T1000 (cell line): ENCODE measurements around the gene GNB2.
"Not testable (repeated sequence)": the region's sequence is repeated elsewhere in the genome, so short reads cannot be mapped to it uniquely, and the experiment has no call there.

ENCODE experiments used
- DNase-seq: peaks from one replicate; lab custom pipeline; 2025; ENCODE audit warnings: mixed read lengths; lab: John Stamatoyannopoulos, UW

Gene GNB2

DNA sequence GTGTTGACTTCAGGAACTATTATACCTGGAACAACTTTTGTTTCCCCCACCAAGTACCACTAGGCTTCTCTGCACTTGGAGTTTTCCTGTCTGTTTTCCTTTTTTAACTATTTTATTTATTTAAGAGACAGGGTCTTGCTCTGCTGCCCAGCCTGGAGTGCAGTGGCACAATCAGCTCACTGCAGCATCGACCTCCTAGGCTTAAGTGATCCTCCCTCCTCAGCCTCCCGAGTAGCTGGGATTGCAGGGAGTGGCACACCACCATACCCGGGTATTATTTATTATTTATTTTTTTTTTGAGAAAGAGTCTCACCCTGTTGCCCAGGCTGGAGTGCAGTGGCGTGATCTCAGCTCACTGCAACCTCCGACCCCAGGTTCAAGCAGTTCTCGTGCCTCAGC, 22.6 kb downstream of the GNB2 start:
- DNase-seq, result no peak

DNA sequence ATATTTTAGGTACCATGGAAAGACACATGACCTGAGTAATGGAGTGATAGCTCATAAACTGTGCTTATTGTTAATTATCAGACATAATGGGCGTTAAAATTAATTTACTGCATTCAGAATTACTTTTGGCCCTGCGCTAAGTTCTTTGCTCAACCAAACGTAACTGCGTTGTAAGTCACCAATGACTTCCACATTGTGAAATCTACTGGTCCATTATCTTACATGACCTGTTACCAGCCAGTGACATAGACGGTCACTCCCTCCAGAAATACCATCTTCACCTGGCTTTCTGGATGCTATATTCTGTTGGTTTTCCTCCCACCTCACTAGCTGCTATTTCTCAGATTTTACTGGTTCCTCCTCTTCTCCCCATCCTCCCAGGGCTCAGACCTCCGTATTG, 25.5 kb downstream of the GNB2 start:
- DNase-seq, result no peak

DNA sequence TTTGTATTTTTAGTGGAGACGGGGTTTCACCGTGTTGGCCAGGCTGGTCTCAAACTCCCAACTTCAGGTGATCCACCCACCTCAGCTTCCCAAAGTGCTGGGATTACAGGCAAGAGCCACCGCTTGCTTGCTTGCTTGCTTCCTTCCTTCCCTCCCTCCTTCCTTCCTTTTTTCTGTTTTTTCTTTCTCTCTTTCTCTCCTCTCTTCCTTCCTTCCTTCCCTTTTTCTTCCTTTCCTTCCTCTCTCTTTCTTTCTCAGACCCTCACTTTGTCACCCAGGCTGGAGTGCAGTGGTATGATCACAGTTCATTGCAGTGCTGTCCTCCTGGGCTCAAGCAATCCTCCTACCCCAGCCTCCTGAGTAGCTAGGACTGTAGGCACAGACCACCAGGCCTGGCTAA, 27.5 kb downstream of the GNB2 start:
- not testable (repeated sequence) for DNase-seq

DNA sequence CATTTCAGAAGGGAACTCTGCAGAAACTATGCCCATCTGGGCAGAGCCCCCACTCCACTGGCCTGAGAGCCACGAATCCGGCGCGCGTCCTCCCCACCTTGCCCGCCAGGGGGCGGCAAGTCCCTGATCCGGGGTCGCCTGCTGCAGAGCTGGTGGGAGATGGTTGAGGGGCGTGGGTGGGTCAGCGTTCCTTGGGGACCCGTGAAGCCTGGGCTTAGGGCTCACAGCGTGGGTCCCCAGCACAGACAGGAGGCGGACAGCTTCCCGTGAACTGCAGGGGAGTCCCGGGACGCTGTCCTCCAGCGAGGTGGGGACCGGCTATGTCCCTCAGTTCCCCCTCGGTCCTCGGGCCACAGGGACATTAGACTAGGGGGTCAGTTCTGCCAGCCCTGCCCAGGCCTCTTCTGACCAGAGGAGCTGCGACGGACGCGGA, 31.8 kb downstream of the GNB2 start:
- DNase-seq, result peak; percentile 70

DNA sequence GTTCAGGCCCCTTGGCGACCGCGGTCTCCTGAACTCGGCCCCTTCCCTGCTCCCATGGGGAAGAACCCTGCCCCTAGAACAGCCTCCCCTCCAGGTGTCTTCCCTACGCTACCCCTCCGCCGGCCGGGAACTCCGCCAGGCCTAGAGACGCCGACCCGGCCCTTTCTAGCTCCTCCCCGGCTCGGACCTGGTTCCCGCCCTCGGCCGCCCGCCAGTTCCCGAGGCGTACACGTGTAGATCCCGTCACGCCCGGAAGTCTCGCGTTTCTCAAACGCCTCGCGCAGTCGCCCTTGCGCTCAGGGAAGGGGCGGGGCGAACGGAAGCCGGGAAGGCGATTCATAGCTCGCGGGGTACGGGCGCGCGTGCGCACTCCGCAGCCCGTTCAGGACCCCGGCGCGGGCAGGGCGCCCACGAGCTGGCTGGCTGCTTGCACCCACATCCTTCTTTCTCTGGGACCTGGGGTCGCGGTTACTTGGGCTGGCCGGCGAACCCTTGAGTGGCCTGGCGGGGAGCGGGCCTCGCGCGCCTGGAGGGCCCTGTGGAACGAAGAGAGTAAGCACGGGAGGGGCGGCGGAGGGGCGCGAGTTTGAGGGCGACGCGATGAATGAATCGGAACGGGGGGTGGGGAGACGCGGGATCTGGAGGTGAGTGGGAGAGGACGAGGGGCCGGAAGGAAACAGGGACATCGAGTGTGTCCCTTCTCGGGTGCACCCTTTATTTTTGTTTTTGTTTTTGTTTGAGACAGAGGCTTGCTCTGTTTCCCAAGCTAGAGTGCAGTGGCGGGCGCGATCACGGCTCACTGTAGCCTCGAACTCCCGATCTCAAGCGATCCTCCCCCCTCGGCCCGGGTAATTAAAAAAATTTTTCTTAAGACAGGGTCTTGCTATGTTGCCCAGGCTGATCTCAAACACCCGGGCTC, 32.5 kb downstream of the GNB2 start, which contains the start of gene POP7:
Gene POP7, plus strand, starts transcription at position 369 of the 919 bp plus-strand sequence. CDS start 710 bp downstream, outside the sequence.
- peak; percentile 90 for DNase-seq

DNA sequence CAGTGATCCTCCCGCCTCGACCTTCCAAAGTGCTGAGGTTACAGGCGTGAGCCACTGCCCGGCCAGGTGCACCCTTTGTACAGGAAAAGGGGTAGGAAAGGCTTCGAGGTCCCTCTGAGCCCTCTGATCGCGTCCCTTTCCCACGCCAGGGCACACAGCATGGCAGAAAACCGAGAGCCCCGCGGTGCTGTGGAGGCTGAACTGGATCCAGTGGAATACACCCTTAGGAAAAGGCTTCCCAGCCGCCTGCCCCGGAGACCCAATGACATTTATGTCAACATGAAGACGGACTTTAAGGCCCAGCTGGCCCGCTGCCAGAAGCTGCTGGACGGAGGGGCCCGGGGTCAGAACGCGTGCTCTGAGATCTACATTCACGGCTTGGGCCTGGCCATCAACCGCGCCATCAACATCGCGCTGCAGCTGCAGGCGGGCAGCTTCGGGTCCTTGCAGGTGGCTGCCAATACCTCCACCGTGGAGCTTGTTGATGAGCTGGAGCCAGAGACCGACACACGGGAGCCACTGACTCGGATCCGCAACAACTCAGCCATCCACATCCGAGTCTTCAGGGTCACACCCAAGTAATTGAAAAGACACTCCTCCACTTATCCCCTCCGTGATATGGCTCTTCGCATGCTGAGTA, 33.3 kb downstream of the GNB2 start:
- DNase-seq, result no peak

DNA sequence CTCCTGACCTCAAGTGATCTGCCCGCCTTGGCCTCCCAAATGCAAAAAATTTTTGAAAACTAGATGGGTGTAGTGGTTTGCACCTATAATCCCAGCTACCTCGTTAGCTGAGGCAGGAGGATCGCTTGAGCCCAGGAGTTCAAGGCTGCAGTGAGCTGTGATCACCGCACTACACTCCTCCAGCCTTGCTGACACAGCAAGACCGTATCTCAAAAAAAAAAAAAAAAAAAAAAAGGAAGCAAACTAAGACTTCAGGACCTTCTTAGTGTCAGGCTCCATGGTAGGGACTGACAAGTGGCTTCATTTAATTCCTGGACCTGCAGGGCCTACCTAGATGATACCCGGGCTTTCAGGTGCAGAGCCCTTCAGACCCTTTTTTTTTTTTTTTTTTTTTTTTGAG, 34.9 kb downstream of the GNB2 start:
- DNase-seq, result no peak

DNA sequence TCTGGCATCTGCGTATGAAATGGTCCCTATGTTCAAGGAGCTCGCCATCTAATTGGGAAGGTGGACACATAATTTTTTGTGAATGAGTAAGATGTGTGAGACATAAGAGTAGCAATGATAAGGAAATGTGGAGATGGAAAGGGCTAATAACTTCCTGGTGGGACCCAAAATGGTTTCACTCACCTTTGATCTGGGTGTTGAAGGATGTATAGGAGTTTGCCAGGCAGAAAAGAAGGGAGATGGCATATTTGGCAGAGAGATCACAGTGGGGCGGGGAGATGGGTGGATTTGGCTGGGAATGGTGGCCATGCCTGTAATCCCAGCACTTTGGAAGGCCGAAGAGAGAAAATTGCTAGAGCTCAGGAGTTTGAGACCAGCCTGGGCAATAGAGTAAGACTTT, 36.9 kb downstream of the GNB2 start:
- DNase-seq, result no peak

DNA sequence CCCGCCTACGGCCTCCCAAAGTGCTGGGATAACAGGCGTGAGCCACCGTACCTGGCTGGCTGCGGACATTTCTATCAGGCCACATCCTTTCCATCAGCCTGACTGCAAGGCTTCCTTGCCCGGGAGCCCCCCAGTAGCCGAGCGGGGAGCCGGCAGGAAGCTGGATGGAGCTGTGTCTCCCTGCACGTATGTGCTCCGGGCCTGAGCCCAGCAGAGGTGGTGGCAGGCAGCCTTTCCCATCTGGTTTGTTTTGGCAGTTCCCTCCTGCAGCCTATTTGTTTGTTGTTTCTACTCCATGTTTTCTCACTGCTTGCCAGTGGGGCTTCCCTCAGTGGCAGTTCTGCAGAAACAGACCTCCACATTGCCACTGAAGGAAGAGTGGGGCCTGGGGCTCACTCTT, 37.8 kb downstream of the GNB2 start:
- no peak for DNase-seq

DNA sequence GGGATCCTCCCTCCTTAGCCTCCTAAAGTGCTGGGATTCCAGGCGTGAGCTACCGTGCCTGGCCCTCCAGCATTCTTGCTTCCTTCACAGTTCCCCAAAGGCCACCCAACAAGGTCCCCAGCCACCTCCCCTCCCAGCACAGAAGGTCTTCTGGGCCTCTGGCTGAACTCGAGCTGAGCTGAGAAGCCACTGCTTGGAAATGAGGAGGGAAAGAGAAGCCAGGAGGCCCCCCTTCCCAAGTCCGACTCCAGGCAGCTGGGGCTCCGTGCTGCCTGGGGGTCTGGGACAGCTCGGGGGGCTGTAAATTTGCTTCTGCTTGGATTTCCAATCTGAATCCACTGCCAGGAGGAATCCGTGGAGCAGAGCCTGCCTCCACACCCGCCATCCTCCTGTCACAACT, 41.2 kb downstream of the GNB2 start:
- no peak for DNase-seq

DNA sequence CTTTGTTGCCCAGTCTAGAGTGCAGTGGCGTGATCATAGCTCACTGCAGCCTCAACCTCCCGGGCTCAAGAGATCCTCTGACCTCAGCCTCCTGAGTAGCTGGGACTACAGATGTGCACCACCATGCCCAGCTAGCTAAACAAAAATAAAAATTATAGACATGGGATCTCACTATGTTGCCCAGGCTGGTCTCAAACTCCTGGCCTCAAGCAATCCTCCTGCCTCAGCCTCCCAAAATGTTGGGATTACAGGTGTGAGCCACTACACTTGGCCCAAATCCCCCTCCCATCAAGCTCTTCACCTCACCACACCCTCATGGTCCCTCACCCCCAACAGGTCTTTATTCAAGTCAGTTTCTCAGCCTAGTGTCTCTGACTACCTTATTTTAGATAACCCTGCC, 43.5 kb downstream of the GNB2 start:
- DNase-seq, result not testable (repeated sequence)

DNA sequence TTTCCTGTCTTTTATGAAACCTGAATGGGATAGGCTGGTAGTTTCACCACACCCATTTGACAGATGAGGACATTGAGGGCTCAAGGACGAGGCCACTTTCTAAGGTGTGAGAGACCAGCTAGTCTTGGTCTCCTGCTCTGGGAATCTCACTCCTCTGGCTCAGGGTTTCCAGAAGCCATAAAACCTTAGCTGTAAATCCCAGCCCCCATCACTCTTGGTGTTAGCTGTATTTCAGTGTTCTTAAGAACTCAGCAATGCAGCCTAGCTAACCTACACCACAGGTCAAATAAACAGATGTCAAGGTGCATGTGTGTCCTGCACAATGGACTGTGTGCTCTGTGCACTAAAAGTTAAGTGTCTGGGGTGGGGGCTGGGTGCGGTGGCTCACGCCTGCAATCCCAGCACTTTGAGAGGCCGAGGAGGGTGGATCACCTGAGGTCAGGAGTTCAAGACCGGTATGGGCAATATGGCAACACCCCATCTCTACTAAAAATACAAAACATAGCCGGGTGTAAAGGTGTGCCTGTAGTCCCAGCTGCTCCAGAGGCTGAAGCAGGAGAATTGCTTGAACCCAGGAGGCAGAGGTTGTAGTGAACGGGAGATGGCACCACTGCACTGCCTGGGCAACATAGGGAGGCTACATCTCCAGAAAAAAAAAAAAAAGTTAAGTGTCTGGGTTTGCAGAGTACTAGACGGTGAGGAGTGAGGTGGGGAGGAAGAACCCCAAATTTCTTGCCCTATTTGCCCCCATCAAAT, 46.2 kb downstream of the GNB2 start:
- no peak for DNase-seq

DNA sequence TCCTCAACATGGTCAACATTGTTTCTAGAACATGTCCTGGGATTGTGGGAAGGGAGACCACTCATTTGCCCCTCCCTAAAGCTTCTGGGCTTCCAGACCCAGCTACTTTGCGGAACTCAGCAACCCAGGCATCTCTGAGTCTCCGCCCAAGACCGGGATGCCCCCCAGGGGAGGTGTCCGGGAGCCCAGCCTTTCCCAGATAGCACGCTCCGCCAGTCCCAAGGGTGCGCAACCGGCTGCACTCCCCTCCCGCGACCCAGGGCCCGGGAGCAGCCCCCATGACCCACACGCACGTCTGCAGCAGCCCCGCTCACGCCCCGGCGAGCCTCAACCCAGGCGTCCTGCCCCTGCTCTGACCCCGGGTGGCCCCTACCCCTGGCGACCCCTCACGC, 46.7 kb downstream of the GNB2 start, which contains the start of gene EPO:
Gene EPO, plus strand, starts transcription at position 190 of the 392 bp plus-strand sequence. CDS start 513 bp downstream, outside the sequence.
- DNase-seq, result no peak

DNA sequence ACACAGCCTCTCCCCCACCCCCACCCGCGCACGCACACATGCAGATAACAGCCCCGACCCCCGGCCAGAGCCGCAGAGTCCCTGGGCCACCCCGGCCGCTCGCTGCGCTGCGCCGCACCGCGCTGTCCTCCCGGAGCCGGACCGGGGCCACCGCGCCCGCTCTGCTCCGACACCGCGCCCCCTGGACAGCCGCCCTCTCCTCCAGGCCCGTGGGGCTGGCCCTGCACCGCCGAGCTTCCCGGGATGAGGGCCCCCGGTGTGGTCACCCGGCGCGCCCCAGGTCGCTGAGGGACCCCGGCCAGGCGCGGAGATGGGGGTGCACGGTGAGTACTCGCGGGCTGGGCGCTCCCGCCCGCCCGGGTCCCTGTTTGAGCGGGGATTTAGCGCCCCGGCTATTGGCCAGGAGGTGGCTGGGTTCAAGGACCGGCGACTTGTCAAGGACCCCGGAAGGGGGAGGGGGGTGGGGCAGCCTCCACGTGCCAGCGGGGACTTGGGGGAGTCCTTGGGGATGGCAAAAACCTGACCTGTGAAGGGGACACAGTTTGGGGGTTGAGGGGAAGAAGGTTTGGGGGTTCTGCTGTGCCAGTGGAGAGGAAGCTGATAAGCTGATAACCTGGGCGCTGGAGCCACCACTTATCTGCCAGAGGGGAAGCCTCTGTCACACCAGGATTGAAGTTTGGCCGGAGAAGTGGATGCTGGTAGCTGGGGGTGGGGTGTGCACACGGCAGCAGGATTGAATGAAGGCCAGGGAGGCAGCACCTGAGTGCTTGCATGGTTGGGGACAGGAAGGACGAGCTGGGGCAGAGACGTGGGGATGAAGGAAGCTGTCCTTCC, 47.3 kb downstream of the GNB2 start:
- DNase-seq, result no peak

DNA sequence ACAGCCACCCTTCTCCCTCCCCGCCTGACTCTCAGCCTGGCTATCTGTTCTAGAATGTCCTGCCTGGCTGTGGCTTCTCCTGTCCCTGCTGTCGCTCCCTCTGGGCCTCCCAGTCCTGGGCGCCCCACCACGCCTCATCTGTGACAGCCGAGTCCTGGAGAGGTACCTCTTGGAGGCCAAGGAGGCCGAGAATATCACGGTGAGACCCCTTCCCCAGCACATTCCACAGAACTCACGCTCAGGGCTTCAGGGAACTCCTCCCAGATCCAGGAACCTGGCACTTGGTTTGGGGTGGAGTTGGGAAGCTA, 47.9 kb downstream of the GNB2 start:
- no peak for DNase-seq

DNA sequence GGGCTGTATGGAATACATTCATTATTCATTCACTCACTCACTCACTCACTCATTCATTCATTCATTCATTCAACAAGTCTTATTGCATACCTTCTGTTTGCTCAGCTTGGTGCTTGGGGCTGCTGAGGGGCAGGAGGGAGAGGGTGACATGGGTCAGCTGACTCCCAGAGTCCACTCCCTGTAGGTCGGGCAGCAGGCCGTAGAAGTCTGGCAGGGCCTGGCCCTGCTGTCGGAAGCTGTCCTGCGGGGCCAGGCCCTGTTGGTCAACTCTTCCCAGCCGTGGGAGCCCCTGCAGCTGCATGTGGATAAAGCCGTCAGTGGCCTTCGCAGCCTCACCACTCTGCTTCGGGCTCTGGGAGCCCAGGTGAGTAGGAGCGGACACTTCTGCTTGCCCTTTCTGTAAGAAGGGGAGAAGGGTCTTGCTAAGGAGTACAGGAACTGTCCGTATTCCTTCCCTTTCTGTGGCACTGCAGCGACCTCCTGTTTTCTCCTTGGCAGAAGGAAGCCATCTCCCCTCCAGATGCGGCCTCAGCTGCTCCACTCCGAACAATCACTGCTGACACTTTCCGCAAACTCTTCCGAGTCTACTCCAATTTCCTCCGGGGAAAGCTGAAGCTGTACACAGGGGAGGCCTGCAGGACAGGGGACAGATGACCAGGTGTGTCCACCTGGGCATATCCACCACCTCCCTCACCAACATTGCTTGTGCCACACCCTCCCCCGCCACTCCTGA, 49.1 kb downstream of the GNB2 start:
- no peak for DNase-seq

DNA sequence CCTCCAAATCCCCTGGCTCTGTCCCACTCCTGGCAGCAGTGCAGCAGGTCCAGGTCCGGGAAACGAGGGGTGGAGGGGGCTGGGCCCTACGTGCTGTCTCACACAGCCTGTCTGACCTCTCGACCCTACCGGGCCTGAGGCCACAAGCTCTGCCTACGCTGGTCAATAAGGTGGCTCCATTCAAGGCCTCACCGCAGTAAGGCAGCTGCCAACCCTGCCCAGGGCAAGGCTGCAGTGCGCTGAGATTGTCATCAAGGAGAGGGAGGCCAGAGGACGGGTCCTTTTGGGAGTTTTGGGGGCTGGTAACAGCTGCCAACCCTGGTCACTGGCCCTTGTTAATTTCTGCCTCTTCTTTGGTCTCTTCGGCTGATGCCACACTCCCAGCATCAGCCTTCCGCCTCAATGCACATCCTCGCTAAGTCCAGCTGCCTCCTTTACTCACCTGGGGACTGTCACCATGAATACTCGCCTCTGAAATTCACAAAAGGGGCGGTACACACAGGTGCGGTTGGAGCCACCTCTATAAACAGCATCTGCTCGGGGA, 50.3 kb downstream of the GNB2 start:
- DNase-seq, result no peak

DNA sequence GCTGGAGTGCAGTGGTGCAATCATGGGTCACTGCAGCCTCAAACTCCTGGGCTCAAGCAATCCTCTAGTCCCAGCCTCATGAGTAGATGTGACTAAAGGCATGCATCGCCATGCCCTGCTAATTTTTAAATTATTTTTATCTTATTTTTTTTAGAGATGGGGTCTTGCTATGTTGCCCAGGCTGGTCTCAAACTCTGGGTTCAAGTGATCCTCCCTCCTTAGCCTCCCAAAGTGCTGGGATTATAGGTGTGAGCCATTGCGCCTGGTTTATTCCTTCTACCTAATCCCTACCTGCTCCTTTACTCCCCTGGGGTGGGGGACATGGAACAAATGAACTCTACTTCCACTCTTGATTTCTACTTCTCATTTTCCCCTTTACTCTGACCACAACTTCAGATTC, 50.8 kb downstream of the GNB2 start:
- not testable (repeated sequence) for DNase-seq

DNA sequence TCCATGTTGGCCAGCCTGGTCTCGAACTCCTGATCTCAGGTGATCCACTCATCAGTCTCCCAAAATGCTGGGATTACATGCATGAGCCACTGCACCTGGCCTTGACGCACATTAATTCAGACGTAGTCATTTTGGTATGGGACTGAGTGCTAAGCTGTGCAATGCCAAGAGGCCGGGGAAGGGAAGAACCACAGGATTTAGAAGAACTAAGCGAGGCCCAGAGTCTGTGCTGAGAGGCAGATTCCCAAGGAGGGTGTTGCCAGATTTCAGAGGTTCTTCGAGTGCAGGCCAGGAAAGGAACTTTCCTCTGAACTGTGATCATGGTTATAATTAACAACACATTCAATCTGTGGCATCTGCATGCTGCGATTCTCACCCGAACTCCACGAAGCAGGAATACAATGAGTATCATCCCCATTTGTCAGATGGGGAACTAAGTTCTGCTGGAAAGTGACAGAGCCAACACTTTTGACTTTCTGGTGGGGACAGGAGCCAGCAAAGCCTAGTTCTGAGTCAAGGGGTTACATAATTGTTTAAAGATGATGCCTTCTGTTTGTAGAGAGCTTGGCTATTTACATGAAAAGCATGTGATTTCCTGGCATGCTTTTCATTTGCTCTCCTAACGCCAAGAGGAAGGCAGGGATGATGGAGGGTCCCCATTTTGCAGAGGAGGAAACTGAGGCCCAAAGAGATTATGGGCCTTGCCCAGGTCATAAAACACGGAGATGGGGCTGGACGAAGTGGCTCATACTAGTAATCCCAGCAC, 53.6 kb downstream of the GNB2 start:
- DNase-seq, result no peak

DNA sequence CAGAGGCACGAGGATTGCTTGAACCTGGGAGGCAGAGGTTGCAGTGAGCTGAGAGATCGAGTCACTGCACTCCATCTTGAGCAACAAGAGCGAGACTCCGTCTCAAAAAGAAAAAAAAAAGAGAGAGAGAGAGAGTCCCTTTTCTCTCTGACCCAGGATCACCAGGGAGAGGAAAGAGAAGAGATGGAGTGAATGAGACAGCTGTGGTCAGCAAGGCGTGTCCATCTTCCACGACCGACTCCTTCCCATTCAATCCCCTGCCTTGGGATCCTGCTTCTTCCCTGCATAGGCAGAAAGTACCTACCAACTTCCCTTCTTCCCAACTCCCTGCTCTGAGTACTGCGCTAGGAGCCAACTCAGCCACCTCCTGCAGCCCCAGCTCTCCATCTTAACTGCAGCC, 54.7 kb downstream of the GNB2 start:
- no peak for DNase-seq
